RWPE1 (cell line): ENCODE data around the gene CAPG.
A peak's percentile ranks its signal among the peaks of the same experiment; 100 is the strongest.
"Not testable (repeated sequence)": the region's sequence is repeated elsewhere in the genome, so short reads cannot be mapped to it uniquely, and the experiment has no call there.

Experiments
- CTCF ChIA-PET: fragments of 350-600 bp; sonication (Branson Sonifier 250); formaldehyde crosslinking; extraction: SDS; loops from one replicate; lab custom pipeline; 2021; lab: Yijun Ruan, JAX
- POLR2A ChIA-PET: fragments of 400-600 bp; formaldehyde crosslinking; extraction: SDS; loops from one replicate; lab custom pipeline; 2020; ENCODE audit warnings: antibody characterized with exemption; ENCODE audit not compliant: low non-redundant PET; lab: Yijun Ruan, JAX
- DNase-seq: peaks from one replicate; pipeline ENCODE4 v3.0.0; 2012; ENCODE audit warnings: low spot score
- H3K27ac ChIP-seq: fragments of 450-650 bp; 2 replicates; pipeline ENCODE4 v1.5.1; 2017
- CTCF ChIP-seq: fragments of 450-650 bp; conservative IDR thresholded peaks from 2 replicates; pipeline ENCODE4 v1.5.1; 2017; ENCODE audit warnings: low read depth, mild to moderate bottlenecking

Gene CAPG

GRCh38 chr2:85445316-85446295, 35.4 kb upstream of the CAPG start:
- no peak for TF ChIP-seq CTCF
- DNase-seq = peak; percentile 46
- peak overlapping the region; percentile 93 for H3K27ac ChIP-seq
- ChIA-PET POLR2A (interaction anchor here (1.4 kb wide), 1 partner anchor 93 kb away, joined by 5 read pairs; the partner anchor contains the start of gene MAT2A), CTCF (no interaction called here)

GRCh38 chr2:85444629-85445172, 34.5 kb upstream of the CAPG start:
- no peak for DNase-seq
- peak overlapping the region; percentile 93 for H3K27ac ChIP-seq
- POLR2A ChIA-PET = interaction anchor here (0.6 kb wide), 1 partner anchor 94 kb away, joined by 3 read pairs; the partner anchor contains the start of gene MAT2A
- CTCF ChIA-PET = no interaction called here
- no peak for TF ChIP-seq CTCF

- peak overlapping the region; percentile 25; the same call in 1 of the 2 replicates for H3K27ac ChIP-seq
- POLR2A ChIA-PET = interaction anchor here (0.9 kb wide), 1 partner anchor 97 kb away, joined by 3 read pairs; the partner anchor contains the start of gene MAT2A
- no peak for TF ChIP-seq CTCF
- no peak for DNase-seq
- CTCF ChIA-PET = interaction anchor here (0.6 to 1.0 kb wide), 2 partner anchors 49 to 196 kb away, joined by 3 to 4 read pairs; no protein-coding TSS in a partner anchor
Measured at GRCh38 chr2:85441864-85442263, 31.7 kb upstream of the CAPG start.

- ChIA-PET CTCF (no interaction called here), POLR2A (no interaction called here)
- no peak for DNase-seq
- peak overlapping the region; percentile 96; the same call in 1 of the 2 replicates for H3K27ac ChIP-seq
- no peak for TF ChIP-seq CTCF
Measured at GRCh38 chr2:85440729-85441128, 30.6 kb upstream of the CAPG start.

- TF ChIP-seq CTCF = no peak
- ChIA-PET POLR2A (no interaction called here), CTCF (interaction anchor here (0.6 kb wide), 1 partner anchor 140 kb away, joined by 3 read pairs; no protein-coding TSS in a partner anchor)
- DNase-seq = no peak
- H3K27ac ChIP-seq = peak overlapping the region; percentile 96
Measured at GRCh38 chr2:85439986-85440385, 29.8 kb upstream of the CAPG start.

GRCh38 chr2:85439569-85439968, 29.4 kb upstream of the CAPG start:
- POLR2A ChIA-PET, DNase-seq: not testable (repeated sequence)
- CTCF ChIA-PET = interaction anchor here (0.6 kb wide), 1 partner anchor 140 kb away, joined by 3 read pairs; no protein-coding TSS in a partner anchor
- peak overlapping the region; percentile 96 for H3K27ac ChIP-seq
